ENCODE measurements around the gene PPIL6.

- no peak for TF ChIP-seq POLR2A (IDR thresholded peaks at IDR 0.05)
- TF ChIP-seq, protein P1, sequence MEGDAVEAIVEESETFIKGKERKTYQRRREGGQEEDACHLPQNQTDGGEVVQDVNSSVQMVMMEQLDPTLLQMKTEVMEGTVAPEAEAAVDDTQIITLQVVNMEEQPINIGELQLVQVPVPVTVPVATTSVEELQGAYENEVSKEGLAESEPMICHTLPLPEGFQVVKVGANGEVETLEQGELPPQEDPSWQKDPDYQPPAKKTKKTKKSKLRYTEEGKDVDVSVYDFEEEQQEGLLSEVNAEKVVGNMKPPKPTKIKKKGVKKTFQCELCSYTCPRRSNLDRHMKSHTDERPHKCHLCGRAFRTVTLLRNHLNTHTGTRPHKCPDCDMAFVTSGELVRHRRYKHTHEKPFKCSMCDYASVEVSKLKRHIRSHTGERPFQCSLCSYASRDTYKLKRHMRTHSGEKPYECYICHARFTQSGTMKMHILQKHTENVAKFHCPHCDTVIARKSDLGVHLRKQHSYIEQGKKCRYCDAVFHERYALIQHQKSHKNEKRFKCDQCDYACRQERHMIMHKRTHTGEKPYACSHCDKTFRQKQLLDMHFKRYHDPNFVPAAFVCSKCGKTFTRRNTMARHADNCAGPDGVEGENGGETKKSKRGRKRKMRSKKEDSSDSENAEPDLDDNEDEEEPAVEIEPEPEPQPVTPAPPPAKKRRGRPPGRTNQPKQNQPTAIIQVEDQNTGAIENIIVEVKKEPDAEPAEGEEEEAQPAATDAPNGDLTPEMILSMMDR (IDR thresholded peaks at IDR 0.05): no peak
Observed at GRCh38 chr6:109363753-109364152, 76.7 kb downstream of the PPIL6 start.

All from transverse colon (tissue), 3 donors.